SK-N-SH (cell line): ENCODE measurements around the gene CA5A. TPM values are rescaled to one million over a fixed set of nuclear protein-coding genes. Genes with fewer than 3 reads are reported as not detected.

Experiments
- CTCF ChIA-PET: fragments of 300-600, 350-600 bp; formaldehyde crosslinking; extraction: SDS; loops from one replicate; lab custom pipeline; 2021; lab: Yijun Ruan, JAX
- POLR2A ChIA-PET: fragments of 350-600 bp; sonication (Branson Sonifier 250); formaldehyde crosslinking; extraction: SDS; loops from one replicate; lab custom pipeline; 2020; ENCODE audit warnings: antibody characterized with exemption, inconsistent platforms; lab: Yijun Ruan, JAX
- DNase-seq: peaks from one replicate; pipeline ENCODE4 v3.0.0; 2012
- H2AFZ ChIP-seq: fragments of 200-600 bp; sonication (generic); 2 replicates; pipeline ENCODE4 v1.8.1; 2016; ENCODE audit warnings: antibody characterized with exemption, mild to moderate bottlenecking, low read depth
- H3F3A ChIP-seq: fragments of 200-600 bp; sonication (generic); replicated peaks from 2 replicates; pipeline ENCODE3; 2016; ENCODE audit warnings: antibody characterized with exemption, mild to moderate bottlenecking; ENCODE audit not compliant: insufficient read depth
- H3K27ac ChIP-seq, 2 experiments: fragments of 200-500 bp in 1 of 2; fragments of 200-600 bp in 1 of 2; sonication (Bioruptor generic) in 1 of 2; sonication (generic), shearing (Covaris generic) in 1 of 2; 2 replicates each; pipeline versions ENCODE4 v1.5.1 to v1.6.1; 2014 to 2016; ENCODE audit warnings: low read depth in 2 of 2, inconsistent platforms in 1 of 2, low read length in 1 of 2, mild to moderate bottlenecking in 1 of 2, mixed read lengths in 1 of 2
- H3K27me3 ChIP-seq: fragments of 200-600 bp; sonication (generic), shearing (Covaris generic); 2 replicates; pipeline ENCODE4 v1.6.1; 2016; ENCODE audit warnings: mixed run types; ENCODE audit not compliant: insufficient read depth
- H3K36me3 ChIP-seq, 2 experiments: fragments of 200-500 bp in 1 of 2; fragments of 200-600 bp in 1 of 2; sonication (Bioruptor generic) in 1 of 2; sonication (generic) in 1 of 2; replicated peaks in 1 of 2; 2 replicates each; pipeline versions ENCODE3 to v1.5.1; 2014 to 2016; ENCODE audit warnings: low read length in 1 of 2, mild to moderate bottlenecking in 1 of 2; ENCODE audit not compliant: insufficient read depth in 2 of 2, control insufficient read depth in 1 of 2
- H3K4me1 ChIP-seq, 2 experiments: fragments of 200-500 bp in 1 of 2; fragments of 200-600 bp in 1 of 2; sonication (Bioruptor generic) in 1 of 2; sonication (generic), shearing (Covaris generic) in 1 of 2; 2 replicates each; pipeline versions ENCODE4 v1.5.1 to v1.6.1; 2014 to 2016; ENCODE audit warnings: low read depth in 1 of 2, low read length in 1 of 2, mixed run types in 1 of 2; ENCODE audit not compliant: insufficient read depth in 2 of 2, control insufficient read depth in 1 of 2
- H3K4me2 ChIP-seq: fragments of 200-600 bp; sonication (generic), shearing (Covaris generic); 2 replicates; pipeline ENCODE4 v1.6.1; 2017; ENCODE audit warnings: mixed run types
- H3K4me3 ChIP-seq, 2 experiments: fragments of 200-500 bp in 1 of 2; fragments of 200-600 bp in 1 of 2; sonication (Bioruptor generic) in 1 of 2; sonication (generic), shearing (Covaris generic) in 1 of 2; 2 replicates each; pipeline versions ENCODE4 v1.5.1 to v1.8.1; 2014 to 2016; ENCODE audit warnings: low read depth in 2 of 2, inconsistent platforms in 1 of 2, low read length in 1 of 2, mild to moderate bottlenecking in 1 of 2, mixed read lengths in 1 of 2, moderate library complexity in 1 of 2
- H3K79me2 ChIP-seq: fragments of 200-600 bp; sonication (generic); 2 replicates; pipeline ENCODE4 v1.8.1; 2017; ENCODE audit warnings: mild to moderate bottlenecking; ENCODE audit not compliant: insufficient read depth
- H3K9ac ChIP-seq: fragments of 200-600 bp; sonication (generic); 2 replicates; pipeline ENCODE4 v1.6.1; 2017; ENCODE audit warnings: mixed run types
- H3K9me2 ChIP-seq: fragments of 200-600 bp; sonication (generic); 2 replicates; pipeline ENCODE4 v1.6.1; 2017; ENCODE audit warnings: mixed run types
- H3K9me3 ChIP-seq: fragments of 200-600 bp; sonication (generic); 2 replicates; pipeline ENCODE4 v1.6.1; 2017; ENCODE audit warnings: mixed run types, mild to moderate bottlenecking, moderate library complexity
- H4K20me1 ChIP-seq: fragments of 200-600 bp; sonication (generic); 2 replicates; pipeline ENCODE4 v1.6.1; 2017; ENCODE audit warnings: mild to moderate bottlenecking, mixed run types; ENCODE audit not compliant: insufficient read depth
- ELF1 ChIP-seq: IDR thresholded peaks from 2 replicates; pipeline ENCODE4 v1.4.0; 2012
- EP300 ChIP-seq, 2 experiments: IDR thresholded peaks; 2 replicates each; pipeline versions ENCODE4 v1.4.0 to v1.6.1; 2012; ENCODE audit warnings: borderline replicate concordance in 1 of 2, low read depth in 1 of 2, low read length in 1 of 2
- EZH2phosphoT487 ChIP-seq: fragments of 200-600 bp; sonication (generic); IDR thresholded peaks from 2 replicates; pipeline ENCODE4 v1.6.1; 2017; ENCODE audit warnings: low read depth, mixed run types, mild to moderate bottlenecking, antibody characterized with exemption, moderate library complexity, borderline replicate concordance
- FOSL2 ChIP-seq: IDR thresholded peaks from 2 replicates; pipeline ENCODE4 v1.4.0; 2012; ENCODE audit warnings: low read depth, mild to moderate bottlenecking, moderate library complexity, borderline replicate concordance
- FOXJ3 ChIP-seq: sonication (generic); formaldehyde crosslinking; IDR thresholded peaks from 2 replicates; pipeline ENCODE4 v1.5.1; 2020; ENCODE audit warnings: mild to moderate bottlenecking, missing genetic modification reagents
- GATA2 ChIP-seq: sonication (generic); formaldehyde crosslinking; IDR thresholded peaks from 2 replicates; pipeline ENCODE4 v1.5.0; 2020; ENCODE audit warnings: mild to moderate bottlenecking, missing genetic modification reagents
- IRF3 ChIP-seq: fragments of 150-350 bp; IDR thresholded peaks from 2 replicates; pipeline ENCODE4 v1.6.1; 2016; ENCODE audit warnings: mild to moderate bottlenecking, low read depth, low read length
- JUND ChIP-seq: IDR thresholded peaks from 2 replicates; pipeline ENCODE4 v1.4.0; 2012
- MXI1 ChIP-seq: IDR thresholded peaks from 2 replicates; pipeline ENCODE4 v1.6.1; 2012; ENCODE audit warnings: mild to moderate bottlenecking, low read depth, low read length, improper control_type of control experiment
- NFIC ChIP-seq: IDR thresholded peaks from 2 replicates; pipeline ENCODE4 v1.4.0; 2012; ENCODE audit warnings: borderline replicate concordance
- NRF1 ChIP-seq: IDR thresholded peaks from 2 replicates; pipeline ENCODE4 v1.6.1; 2012; ENCODE audit warnings: low read depth, mild to moderate bottlenecking, low read length
- PBX3 ChIP-seq: IDR thresholded peaks from 2 replicates; pipeline ENCODE4; 2012
- RAD21 ChIP-seq: IDR thresholded peaks from 2 replicates; pipeline ENCODE4 v1.6.1; 2012; ENCODE audit warnings: mild to moderate bottlenecking, low read length
- RCOR1 ChIP-seq: fragments of 150-350 bp; IDR thresholded peaks from 2 replicates; pipeline ENCODE4 v1.6.1; 2017; ENCODE audit warnings: antibody characterized with exemption, low read length
- RFX5 ChIP-seq: IDR thresholded peaks from 2 replicates; pipeline ENCODE4 v1.6.1; 2012; ENCODE audit warnings: mild to moderate bottlenecking, improper control_type of control experiment, low read length
- RXRA ChIP-seq: IDR thresholded peaks from 2 replicates; pipeline ENCODE4 v1.4.0; 2012; ENCODE audit warnings: low read depth, mild to moderate bottlenecking, borderline replicate concordance
- SMC3 ChIP-seq: IDR thresholded peaks from 2 replicates; pipeline ENCODE4 v1.6.1; 2012; ENCODE audit warnings: low read depth, low read length, improper control_type of control experiment
- TAF1 ChIP-seq: IDR thresholded peaks from 2 replicates; pipeline ENCODE4 v1.6.1; 2012; ENCODE audit warnings: low read depth, mild to moderate bottlenecking, low read length, moderate library complexity, borderline replicate concordance
- TCF12 ChIP-seq: IDR thresholded peaks from 2 replicates; pipeline ENCODE4 v1.4.0; 2012
- TEAD4 ChIP-seq: IDR thresholded peaks from 2 replicates; pipeline ENCODE4 v1.4.0; 2012; ENCODE audit warnings: mild to moderate bottlenecking, borderline replicate concordance; ENCODE audit not compliant: insufficient read depth
- WGBS: methylation state at CpG from one replicate; pipeline ENCODE4 v1.1.6; 2017; ENCODE audit warnings: low lambda C conversion rate; 5-methylcytosine and 5-hydroxymethylcytosine counted together
- polyA plus RNA-seq, 3 experiments: library from polyadenylated mRNA; depleted of rRNA; stranded (reverse); fragments of >200 nt; gene quantifications; 2 replicates each; pipeline ENCODE4 v1.2.3, GENCODE V29; 2012
- TF ChIP-seq, protein P1 (sequence below): IDR thresholded peaks from 2 replicates; pipeline ENCODE4 v1.4.0; 2012; ENCODE audit warnings: low read depth, borderline replicate concordance

CA5A gene
- polyA plus RNA-seq, 1 of the 3 experiments (the other 2 are of a cell fraction) = not detected

DNA sequence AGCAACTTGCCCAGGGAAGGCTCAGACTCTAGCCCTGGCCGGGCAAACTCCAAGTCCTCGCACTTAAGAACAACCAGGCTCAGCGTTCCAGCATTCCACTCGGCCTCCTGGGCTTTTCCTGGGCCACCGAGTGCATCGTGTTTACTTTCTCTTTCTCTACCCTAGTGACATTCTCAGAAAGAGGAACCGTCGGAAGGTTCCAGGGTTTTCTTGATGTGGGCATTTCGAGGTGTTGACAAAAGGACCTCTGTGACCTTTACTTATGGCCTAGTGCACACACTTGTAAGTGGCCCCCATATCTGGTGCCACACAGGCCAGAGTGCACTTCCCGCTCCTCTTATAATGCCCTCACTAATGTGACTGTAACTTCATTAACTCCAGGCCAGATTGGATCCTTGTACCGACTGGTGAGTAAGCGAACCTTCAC is 11.8 kb upstream of the CA5A start:
- H3K27me3 ChIP-seq = no peaks in the 10 kb centered on the region
- POLR2A ChIA-PET = no interaction called here
- H3K4me3 ChIP-seq = no peak overlapping the region
- H3K4me1 ChIP-seq = peaks cover 5 to 23% of the 10 kb centered on the region in 2 experiments; a peak in 2 of 4 replicates
- DNase-seq = no peak
- no peak overlapping the region for H3K4me2 ChIP-seq
- TF ChIP-seq EP300 (IDR thresholded peaks at IDR 0.05; ENCODE audit: borderline replicate concordance in 1 of 2, low read depth in 1 of 2, low read length in 1 of 2) (no peak), GATA2 (no peak), TAF1 (no peak), EZH2phosphoT487 (no peak), TEAD4 (no peak), JUND (no peak), RFX5 (no peak), NFIC (no peak), IRF3 (no peak), SMC3 (no peak), ELF1 (no peak), RXRA (no peak), RAD21 (no peak), MXI1 (no peak)
- TF ChIP-seq, all 33 proteins: peak for 0
- no peaks in the 10 kb centered on the region for H3K9me2 ChIP-seq
- 87% methylated on average over 8 of the region's 12 CpGs for WGBS
- H3K9me3 ChIP-seq = no peaks in the 10 kb centered on the region
- H3K9ac ChIP-seq = no peak overlapping the region
- 0 out of 2 replicates have a peak overlapping the region, but pooled peaks have one; percentile 41 for H2AFZ ChIP-seq
- CTCF ChIA-PET = interaction anchor here (1.2 kb wide), 1 partner anchor 98 kb away, joined by 3 read pairs; no protein-coding TSS in a partner anchor
- H4K20me1 ChIP-seq = no peaks in the 10 kb centered on the region
- H3F3A ChIP-seq = peaks cover 7% of the 10 kb centered on the region
- peaks cover 15% of the 10 kb centered on the region for H3K79me2 ChIP-seq
- H3K36me3 ChIP-seq = peaks cover 0 to 5% of the 10 kb centered on the region in 2 experiments
- no peak overlapping the region for H3K27ac ChIP-seq

DNA sequence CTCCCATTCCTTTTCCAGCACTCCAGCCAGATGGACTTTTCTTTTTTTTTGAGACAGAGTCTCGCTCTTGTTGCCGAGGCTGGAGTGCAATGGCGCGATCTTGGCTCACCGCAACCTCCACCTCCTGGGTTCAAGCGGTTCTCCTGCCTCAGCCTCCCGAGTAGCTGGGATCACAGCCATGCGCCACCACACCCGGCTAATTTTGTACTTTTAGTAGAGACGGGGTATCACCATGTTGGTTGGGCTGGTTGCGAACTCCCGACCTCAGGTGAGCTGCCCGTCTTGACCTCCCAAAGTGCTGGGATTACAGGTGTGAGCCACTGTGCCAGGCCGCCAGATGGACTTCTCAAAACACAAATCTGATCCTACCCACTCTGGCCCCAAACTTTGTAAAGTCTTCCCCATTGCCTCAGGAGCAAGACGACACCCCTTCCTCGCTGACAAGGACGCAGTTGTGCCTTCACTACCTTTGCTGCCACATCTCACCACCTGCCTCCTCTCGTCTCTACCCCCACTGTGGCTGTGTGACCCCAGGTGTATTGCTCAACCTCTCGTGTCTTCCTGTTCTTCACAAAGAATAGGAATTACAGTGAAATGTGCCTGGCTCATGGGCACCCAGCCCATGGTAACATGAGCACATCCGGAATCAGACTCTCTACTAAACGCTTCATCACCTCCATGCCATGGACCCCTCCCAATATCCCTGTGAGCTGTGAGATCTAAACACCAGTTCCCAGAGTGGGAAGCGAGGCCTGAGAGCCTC is 11.2 kb upstream of the CA5A start:
- ChIA-PET POLR2A (no interaction called here), CTCF (interaction anchor here (1.2 kb wide), 1 partner anchor 98 kb away, joined by 3 read pairs; no protein-coding TSS in a partner anchor)
- no peaks in the 10 kb centered on the region for H3K9me2 ChIP-seq
- H3K9ac ChIP-seq = no peak overlapping the region
- no peaks in the 10 kb centered on the region for H3K27me3 ChIP-seq
- H3K79me2 ChIP-seq = peaks cover 9% of the 10 kb centered on the region
- WGBS = 91% methylated on average over 22 of the region's 22 CpGs
- H2AFZ ChIP-seq = 0 out of 2 replicates have a peak overlapping the region, but pooled peaks have one; percentile 41
- H3K4me2 ChIP-seq = no peak overlapping the region
- H4K20me1 ChIP-seq = no peaks in the 10 kb centered on the region
- no peak overlapping the region for H3K4me3 ChIP-seq
- DNase-seq = no peak
- no peaks in the 10 kb centered on the region for H3K9me3 ChIP-seq
- H3K4me1 ChIP-seq = peaks cover under 1 to 19% of the 10 kb centered on the region in 2 experiments; a peak in 2 of 4 replicates
- no peak overlapping the region for H3K27ac ChIP-seq
- peaks cover under 1% of the 10 kb centered on the region for H3F3A ChIP-seq
- H3K36me3 ChIP-seq = no peaks in the 10 kb centered on the region
- no peak for TF ChIP-seq TCF12
- TF ChIP-seq, protein P1, sequence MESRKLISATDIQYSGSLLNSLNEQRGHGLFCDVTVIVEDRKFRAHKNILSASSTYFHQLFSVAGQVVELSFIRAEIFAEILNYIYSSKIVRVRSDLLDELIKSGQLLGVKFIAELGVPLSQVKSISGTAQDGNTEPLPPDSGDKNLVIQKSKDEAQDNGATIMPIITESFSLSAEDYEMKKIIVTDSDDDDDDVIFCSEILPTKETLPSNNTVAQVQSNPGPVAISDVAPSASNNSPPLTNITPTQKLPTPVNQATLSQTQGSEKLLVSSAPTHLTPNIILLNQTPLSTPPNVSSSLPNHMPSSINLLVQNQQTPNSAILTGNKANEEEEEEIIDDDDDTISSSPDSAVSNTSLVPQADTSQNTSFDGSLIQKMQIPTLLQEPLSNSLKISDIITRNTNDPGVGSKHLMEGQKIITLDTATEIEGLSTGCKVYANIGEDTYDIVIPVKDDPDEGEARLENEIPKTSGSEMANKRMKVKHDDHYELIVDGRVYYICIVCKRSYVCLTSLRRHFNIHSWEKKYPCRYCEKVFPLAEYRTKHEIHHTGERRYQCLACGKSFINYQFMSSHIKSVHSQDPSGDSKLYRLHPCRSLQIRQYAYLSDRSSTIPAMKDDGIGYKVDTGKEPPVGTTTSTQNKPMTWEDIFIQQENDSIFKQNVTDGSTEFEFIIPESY = no peak
- TF ChIP-seq FOXJ3 = no peak
- no peak for TF ChIP-seq IRF3
- TF ChIP-seq FOSL2 = no peak
- TF ChIP-seq RCOR1 = no peak
- no peak for TF ChIP-seq RXRA
- no peak for TF ChIP-seq TEAD4
- TF ChIP-seq NRF1 = no peak
- TF ChIP-seq PBX3 = no peak
- no peak for TF ChIP-seq NFIC
